ENCODE measurements around the gene MOB2. TPM values are rescaled to one million over a fixed set of nuclear protein-coding genes. Genes with fewer than 3 reads are reported as not detected.

MOB2 gene
- total RNA-seq, 1 donor from 2014 or later: 55.2 TPM

- DNase-seq (ENCODE audit: low spot score) (no peak), ATAC-seq (no peak)
- intact Hi-C loops (cut with DNase I): no loop called here
Observed at GRCh38 chr11:1462698-1462975, 23.9 kb downstream of the MOB2 start.

- DNase-seq (ENCODE audit: low spot score): no peak
- no peak for ATAC-seq
- intact Hi-C loops (cut with DNase I): no loop called here
Observed at GRCh38 chr11:1461826-1462697, 24.5 kb downstream of the MOB2 start.

- ATAC-seq (no peak), DNase-seq (ENCODE audit: low spot score) (no peak)
- intact Hi-C loops (cut with DNase I): no loop called here
Observed at GRCh38 chr11:1460986-1461825, 25.4 kb downstream of the MOB2 start.

- intact Hi-C loops (cut with DNase I): no loop called here
- DNase-seq (ENCODE audit: low spot score): peak; percentile 78
- ATAC-seq: peak; percentile 63
Observed at GRCh38 chr11:1460396-1460985, 26.1 kb downstream of the MOB2 start.

- intact Hi-C loops (cut with DNase I): no loop called here
- DNase-seq (ENCODE audit: low spot score) (no peak), ATAC-seq (peak; percentile 3)
Observed at GRCh38 chr11:1459764-1460395, 26.7 kb downstream of the MOB2 start.

- ATAC-seq (peak; percentile 7), DNase-seq (ENCODE audit: low spot score) (no peak)
- intact Hi-C loops (cut with DNase I): no loop called here
Observed at GRCh38 chr11:1459219-1459575, 27.4 kb downstream of the MOB2 start.

- intact Hi-C loops (cut with DNase I): no loop called here
- ATAC-seq (peak; percentile 86), DNase-seq (ENCODE audit: low spot score) (peak; percentile 90)
Observed at GRCh38 chr11:1458340-1459218, 28.0 kb downstream of the MOB2 start.

- ATAC-seq: no peak
- DNase-seq (ENCODE audit: low spot score): no peak
- intact Hi-C loops (cut with DNase I): no loop called here
Observed at GRCh38 chr11:1457856-1458255, 28.7 kb downstream of the MOB2 start.

- intact Hi-C loops (cut with DNase I): no loop called here
- DNase-seq (ENCODE audit: low spot score) (no peak), ATAC-seq (no peak)
Observed at GRCh38 chr11:1457326-1457680, 29.3 kb downstream of the MOB2 start.

- ATAC-seq (no peak), DNase-seq (ENCODE audit: low spot score) (no peak)
- intact Hi-C loops (cut with DNase I): no loop called here
Observed at GRCh38 chr11:1456596-1457325, 29.8 kb downstream of the MOB2 start.

GRCh38 chr11:1456176-1456575, 30.4 kb downstream of the MOB2 start:
- DNase-seq (ENCODE audit: low spot score): no peak
- ATAC-seq: no peak
- intact Hi-C loops (cut with DNase I): no loop called here

- intact Hi-C loops (cut with DNase I): no loop called here
- DNase-seq (ENCODE audit: low spot score) (no peak), ATAC-seq (no peak)
Observed at GRCh38 chr11:1455763-1456060, 30.9 kb downstream of the MOB2 start.

- no peak for ATAC-seq
- intact Hi-C loops (cut with DNase I): no loop called here
- DNase-seq (ENCODE audit: low spot score): no peak
Observed at GRCh38 chr11:1455032-1455762, 31.4 kb downstream of the MOB2 start.

- ATAC-seq: no peak
- intact Hi-C loops (cut with DNase I): no loop called here
- no peak for DNase-seq (ENCODE audit: low spot score)
Observed at GRCh38 chr11:1454576-1454975, 32.0 kb downstream of the MOB2 start.

- no peak for DNase-seq (ENCODE audit: low spot score)
- intact Hi-C loops (cut with DNase I): no loop called here
- no peak for ATAC-seq
Observed at GRCh38 chr11:1453611-1454034, 33.0 kb downstream of the MOB2 start.

- ATAC-seq: no peak
Observed at GRCh38 chr11:1452744-1453143, 33.8 kb downstream of the MOB2 start.

GRCh38 chr11:1451781-1452470, 34.7 kb downstream of the MOB2 start:
- intact Hi-C loops (cut with DNase I): loop anchor here (2.0 kb wide), 1 partner anchor 73 kb away; no protein-coding TSS in a partner anchor
- no peak for DNase-seq (ENCODE audit: low spot score)
- no peak for ATAC-seq

More at GRCh38 chr11:1452744-1453143, 33.8 kb downstream of the MOB2 start:
- no peak for DNase-seq (ENCODE audit: low spot score)
- intact Hi-C loops (cut with DNase I): no loop called here

All from sciatic nerve (tissue), 2 donors.